22Rv1 (cell line): ENCODE data around the gene SLAMF1.

Source experiments
- H3K27ac ChIP-seq: fragments of 450-650 bp; 2 replicates; pipeline ENCODE4 v1.5.1; 2017
- ZFX ChIP-seq: fragments of 450-650 bp; IDR thresholded peaks from 2 replicates; pipeline ENCODE4 v1.6.1; 2017; ENCODE audit warnings: antibody characterized with exemption, borderline replicate concordance
- TF ChIP-seq, protein P1 (sequence below): fragments of 450-650 bp; IDR thresholded peaks from 2 replicates; pipeline ENCODE4 v1.5.1; 2017; ENCODE audit warnings: mild to moderate bottlenecking

The SLAMF1 gene

DNA sequence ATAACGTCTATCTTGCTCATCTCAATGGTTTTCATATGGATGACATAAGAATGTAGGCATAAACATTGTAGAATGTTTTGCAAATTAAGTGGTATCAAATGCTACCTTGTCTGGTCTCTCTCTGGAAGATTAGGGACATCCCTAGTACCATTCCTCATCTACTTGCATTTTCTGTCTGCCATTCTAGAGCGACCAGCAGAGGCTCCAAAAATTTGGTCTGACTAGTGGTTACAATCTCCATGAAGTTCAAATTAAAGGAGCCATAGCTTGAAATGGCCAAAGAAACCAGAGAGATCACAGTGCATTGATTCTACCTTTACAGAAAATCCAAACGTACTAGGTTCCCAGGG lies 68.7 kb downstream of the SLAMF1 start:
- H3K27ac ChIP-seq: no peak overlapping the region

DNA sequence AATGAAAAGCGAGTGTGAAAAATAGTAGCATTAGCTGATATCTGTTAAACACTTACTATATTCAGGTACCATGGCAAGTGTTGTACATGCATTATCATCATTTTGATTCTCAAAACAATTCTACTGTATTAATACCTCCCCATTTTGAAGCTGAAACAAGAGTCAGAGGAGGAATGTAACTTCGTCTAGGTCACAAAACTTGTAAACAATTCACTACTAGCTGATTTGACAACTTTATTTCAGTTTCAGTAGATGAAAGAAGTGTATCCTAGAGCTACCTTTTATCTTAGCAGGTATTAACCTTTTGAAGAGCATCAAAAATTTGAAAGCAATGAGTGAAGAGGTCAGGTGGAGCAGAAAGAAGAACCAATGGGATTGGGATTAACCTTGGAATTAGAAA lies 69.2 kb downstream of the SLAMF1 start:
- TF ChIP-seq ZFX: no peak
- TF ChIP-seq, protein P1, sequence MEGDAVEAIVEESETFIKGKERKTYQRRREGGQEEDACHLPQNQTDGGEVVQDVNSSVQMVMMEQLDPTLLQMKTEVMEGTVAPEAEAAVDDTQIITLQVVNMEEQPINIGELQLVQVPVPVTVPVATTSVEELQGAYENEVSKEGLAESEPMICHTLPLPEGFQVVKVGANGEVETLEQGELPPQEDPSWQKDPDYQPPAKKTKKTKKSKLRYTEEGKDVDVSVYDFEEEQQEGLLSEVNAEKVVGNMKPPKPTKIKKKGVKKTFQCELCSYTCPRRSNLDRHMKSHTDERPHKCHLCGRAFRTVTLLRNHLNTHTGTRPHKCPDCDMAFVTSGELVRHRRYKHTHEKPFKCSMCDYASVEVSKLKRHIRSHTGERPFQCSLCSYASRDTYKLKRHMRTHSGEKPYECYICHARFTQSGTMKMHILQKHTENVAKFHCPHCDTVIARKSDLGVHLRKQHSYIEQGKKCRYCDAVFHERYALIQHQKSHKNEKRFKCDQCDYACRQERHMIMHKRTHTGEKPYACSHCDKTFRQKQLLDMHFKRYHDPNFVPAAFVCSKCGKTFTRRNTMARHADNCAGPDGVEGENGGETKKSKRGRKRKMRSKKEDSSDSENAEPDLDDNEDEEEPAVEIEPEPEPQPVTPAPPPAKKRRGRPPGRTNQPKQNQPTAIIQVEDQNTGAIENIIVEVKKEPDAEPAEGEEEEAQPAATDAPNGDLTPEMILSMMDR: no peak
- no peak overlapping the region for H3K27ac ChIP-seq

More for the DNA sequence above, 68.7 kb downstream of the SLAMF1 start:
- TF ChIP-seq, protein P1: no peak
- no peak for TF ChIP-seq ZFX

DNA sequence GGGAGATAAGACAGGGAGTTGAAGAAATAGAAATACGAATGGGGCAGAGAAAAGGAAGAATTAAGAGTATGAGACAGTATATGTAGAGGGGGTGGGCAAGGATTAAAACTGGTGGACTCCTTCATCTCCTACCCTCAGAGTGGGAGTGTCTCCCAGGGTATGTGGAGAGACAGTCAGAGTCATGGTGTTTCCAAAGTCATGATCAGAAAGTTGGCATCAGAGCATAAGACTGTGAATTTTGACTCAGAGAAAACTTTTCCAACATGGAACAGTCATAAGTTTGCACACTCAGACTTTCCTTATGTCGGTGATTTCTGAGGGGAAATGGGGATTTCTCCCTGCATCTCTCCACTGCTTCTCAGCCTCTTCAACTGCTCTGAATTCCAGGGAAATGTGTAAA lies 70.0 kb downstream of the SLAMF1 start:
- TF ChIP-seq, protein P1: no peak
- TF ChIP-seq ZFX: no peak
- H3K27ac ChIP-seq: no peak overlapping the region

DNA sequence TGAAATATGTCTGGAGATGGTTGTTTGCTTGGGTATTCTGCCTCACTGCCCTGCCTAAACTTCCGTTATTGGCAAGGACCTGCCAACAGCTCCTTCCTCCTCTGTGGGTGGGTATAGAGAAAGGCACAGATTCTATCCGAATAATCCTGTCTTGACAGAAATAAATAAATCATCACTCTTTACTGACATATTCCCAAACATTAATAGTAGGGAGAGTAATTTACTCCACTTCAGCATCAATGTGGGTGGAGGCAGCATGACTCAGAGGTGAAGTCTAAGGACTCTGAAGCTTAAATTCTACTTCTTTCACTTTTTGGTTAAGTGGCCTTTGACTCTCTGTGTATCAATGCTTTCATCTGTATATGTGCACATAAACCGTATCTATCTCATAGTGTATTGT lies 70.5 kb downstream of the SLAMF1 start:
- no peak overlapping the region for H3K27ac ChIP-seq
- TF ChIP-seq, protein P1: no peak
- TF ChIP-seq ZFX: no peak

DNA sequence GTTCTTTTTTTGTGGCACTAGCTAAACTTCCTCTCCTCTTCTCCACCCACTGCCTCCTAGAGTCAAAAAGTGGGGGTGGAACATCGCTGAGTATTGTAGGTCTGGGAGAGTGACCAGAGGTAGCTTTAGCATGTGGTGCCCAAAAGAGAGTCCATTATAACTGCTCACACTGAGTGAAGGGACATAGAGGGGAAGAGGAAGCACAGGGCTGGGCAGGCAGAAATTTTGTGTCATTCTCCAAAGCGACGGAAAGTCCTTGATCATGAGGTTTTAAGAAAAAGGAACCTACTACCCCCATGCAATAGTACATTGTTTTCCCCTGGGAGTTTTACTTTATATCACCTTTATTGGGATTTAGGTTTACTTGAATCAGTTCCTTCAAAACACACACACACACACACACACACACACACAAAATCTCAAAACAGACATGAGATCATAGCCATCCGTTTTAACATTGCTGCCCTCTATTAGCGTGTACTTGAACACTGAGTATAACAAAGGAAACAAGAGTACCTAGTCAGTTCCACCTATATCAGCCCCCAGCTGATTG lies 71.7 kb downstream of the SLAMF1 start:
- TF ChIP-seq, protein P1: no peak
- H3K27ac ChIP-seq: no peak overlapping the region

DNA sequence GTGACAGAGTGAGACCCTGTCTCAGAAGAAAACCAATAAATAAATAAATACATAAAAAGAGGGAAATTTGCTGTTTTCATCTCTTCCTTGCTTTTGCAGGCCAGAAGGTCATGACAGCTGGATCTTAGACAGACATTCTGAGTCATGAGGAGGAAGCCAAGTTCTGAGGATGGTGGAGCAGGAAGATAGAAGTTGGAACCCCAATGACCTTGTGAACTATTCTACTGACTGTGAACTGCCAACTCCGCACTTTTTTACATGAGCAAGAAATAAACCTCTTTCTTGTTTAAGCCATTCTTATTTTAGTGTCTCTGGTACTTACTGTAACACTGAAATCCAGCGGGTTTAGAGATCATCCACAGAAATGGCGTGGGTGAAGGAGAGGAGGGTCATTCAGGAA lies 76.0 kb downstream of the SLAMF1 start:
- no peak for TF ChIP-seq ZFX
- TF ChIP-seq, protein P1: no peak
- no peak overlapping the region for H3K27ac ChIP-seq

DNA sequence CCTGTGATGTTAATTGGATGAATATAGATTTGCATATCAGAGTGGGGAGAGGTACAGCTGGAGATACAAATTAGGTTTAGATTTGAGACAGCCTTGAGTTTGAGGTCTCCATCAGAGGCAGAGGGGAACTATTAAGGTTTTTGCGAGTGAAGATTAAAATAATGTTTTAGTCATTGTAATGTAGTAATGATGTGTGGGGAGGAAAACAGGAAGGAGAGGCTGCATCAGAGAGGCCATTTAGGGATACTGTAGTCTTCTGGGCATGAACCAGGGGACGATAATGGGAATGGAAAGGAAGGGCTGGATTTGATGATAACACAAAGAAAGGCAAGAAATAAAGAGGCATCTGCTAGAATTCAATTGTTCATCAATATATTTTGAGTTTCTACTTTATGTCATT lies 77.0 kb downstream of the SLAMF1 start:
- H3K27ac ChIP-seq: no peak overlapping the region
- TF ChIP-seq, protein P1: no peak
- no peak for TF ChIP-seq ZFX
